22Rv1 (cell line): Measurements from ENCODE around the gene GPN1.

Source experiments
- H3K27ac ChIP-seq: fragments of 450-650 bp; 2 replicates; pipeline ENCODE4 v1.5.1; 2017
- CTCF ChIP-seq: fragments of 450-650 bp; IDR thresholded peaks from 2 replicates; pipeline ENCODE4 v1.5.1; 2017; ENCODE audit warnings: mild to moderate bottlenecking
- ZFX ChIP-seq: fragments of 450-650 bp; IDR thresholded peaks from 2 replicates; pipeline ENCODE4 v1.6.1; 2017; ENCODE audit warnings: antibody characterized with exemption, borderline replicate concordance

Gene GPN1

DNA sequence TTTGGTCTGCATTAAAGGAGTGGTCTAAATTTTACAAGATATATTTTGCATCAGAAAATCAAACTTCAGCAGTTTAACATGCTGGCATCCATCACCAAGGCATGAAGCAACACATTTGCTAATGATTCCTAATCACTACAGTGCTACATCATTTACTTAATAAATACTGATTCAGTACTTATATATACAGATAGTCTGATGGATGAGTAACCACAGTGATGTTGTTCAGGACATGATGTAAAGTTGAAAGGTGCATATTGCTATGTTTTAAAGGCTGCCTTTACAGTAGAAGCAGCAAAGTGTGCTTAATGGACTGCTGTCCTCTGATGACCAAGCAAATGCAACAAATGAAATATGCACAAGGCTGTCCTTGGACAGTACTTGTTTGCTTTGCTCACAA is 23.5 kb downstream of the GPN1 start:
- no peak for TF ChIP-seq ZFX
- H3K27ac ChIP-seq = no peak overlapping the region

DNA sequence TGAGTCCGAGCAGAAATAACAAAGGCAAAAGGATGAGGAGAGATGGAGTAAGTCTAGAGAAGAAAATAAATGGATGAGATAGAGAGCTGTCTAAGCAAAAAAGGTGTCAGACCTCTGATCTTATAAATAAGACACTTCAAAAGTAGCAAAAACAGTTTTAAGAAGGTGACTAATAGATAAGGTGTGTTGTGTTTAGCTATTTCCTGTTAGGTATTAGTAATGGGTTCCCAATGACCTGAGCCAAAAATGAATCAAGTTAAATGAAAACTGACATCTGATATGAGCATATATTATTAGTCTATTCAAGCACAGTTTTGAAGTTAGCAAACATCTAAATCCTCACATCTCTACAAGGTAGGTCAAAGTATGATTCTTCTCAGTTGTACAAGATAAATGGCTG is 23.9 kb downstream of the GPN1 start:
- TF ChIP-seq ZFX (no peak), CTCF (no peak)
- H3K27ac ChIP-seq = no peak overlapping the region

GRCh38 chr2:27653397-27653796 is 24.5 kb downstream of the GPN1 start:
- no peak overlapping the region for H3K27ac ChIP-seq
- no peak for TF ChIP-seq ZFX
- no peak for TF ChIP-seq CTCF

GRCh38 chr2:27655155-27655951 is 26.5 kb downstream of the GPN1 start:
- no peak for TF ChIP-seq CTCF
- no peak for TF ChIP-seq ZFX
- H3K27ac ChIP-seq = no peak overlapping the region

DNA sequence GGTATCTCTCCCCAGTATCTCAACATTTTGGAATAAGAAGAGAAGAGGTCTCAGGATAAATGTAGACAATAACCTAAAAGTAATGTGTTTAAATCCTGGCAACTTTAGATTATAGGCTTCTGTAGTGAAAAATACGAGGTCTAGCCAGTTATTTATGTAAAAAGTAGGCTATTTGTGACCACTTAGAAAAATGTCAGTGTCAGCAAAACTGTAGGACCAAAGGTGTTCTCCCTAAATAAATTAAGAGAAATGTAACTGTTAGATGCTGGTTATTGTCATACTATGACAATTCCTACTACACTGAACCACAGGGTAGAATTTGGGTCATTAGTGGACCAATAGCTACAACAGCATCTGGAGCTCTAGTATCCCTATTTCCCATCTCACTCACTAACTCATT is 32.5 kb downstream of the GPN1 start:
- H3K27ac ChIP-seq = no peak overlapping the region
- TF ChIP-seq ZFX (no peak), CTCF (no peak)

DNA sequence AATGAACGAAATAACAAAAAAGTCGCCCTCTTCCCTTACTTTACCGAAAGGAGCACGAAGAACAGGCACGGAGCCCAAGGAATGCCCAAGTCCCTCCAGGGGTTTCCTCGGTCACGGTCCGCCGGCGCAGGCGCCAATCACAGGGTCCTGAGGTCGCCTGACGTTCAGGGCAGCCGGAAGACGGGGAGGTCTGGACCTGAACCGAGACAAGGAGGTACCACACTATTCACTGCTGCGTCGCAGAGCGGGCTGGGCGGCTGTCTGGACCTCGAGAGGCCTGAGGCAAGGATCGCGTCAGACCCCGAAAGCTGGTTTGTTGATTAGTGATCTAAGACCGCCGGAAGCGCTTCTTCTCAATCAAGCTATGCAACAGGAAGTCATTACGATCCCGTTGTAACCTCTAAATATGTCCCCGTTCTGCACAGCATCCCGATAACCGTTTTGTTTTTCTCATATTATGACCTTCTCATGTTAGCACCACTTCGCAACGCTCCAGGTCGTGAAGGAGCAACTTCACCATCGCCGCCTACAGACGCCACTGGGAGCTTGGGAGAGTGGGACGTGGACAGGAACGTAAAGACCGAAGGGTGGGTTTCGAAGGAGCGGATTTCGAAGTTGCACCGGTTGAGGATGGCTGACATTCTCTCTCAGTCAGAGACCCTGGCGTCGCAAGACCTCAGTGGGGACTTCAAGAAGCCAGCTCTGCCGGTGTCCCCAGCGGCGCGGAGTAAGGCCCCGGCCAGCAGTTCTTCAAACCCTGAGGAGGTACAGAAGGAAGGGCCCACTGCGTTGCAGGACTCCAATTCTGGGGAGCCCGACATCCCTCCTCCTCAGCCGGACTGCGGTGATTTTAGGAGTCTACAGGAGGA is 34.7 kb downstream of the GPN1 start, which contains the start of the genes SLC4A1AP and SUPT7L:
Gene SLC4A1AP, plus strand, starts transcription at position 605 of the 869 bp plus-strand sequence. Its CDS starts 26 bp downstream, at position 631.
Gene SUPT7L, minus strand, starts transcription at position 330 of the 869 bp plus-strand sequence. CDS start 1,422 bp downstream, outside the sequence.
- TF ChIP-seq ZFX = no peak
- no peak for TF ChIP-seq CTCF
- H3K27ac ChIP-seq = peak within 1 kb of the TSS; percentile 88

DNA sequence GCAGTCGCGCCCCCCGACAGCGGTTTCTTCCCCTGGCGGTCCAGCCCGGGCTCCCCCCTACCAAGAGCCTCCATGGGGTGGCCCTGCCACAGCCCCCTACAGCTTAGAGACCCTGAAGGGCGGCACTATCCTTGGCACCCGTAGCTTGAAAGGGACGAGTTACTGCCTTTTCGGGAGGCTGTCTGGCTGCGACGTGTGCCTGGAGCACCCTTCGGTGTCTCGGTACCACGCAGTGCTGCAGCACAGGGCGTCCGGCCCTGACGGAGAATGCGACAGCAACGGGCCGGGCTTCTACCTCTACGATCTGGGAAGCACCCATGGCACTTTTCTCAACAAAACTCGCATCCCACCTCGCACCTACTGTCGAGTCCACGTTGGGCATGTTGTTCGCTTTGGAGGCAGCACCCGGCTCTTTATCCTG is 35.3 kb downstream of the GPN1 start:
- H3K27ac ChIP-seq = peak overlapping the region; percentile 88
- no peak for TF ChIP-seq CTCF
- TF ChIP-seq ZFX = no peak
